VCaP (cell line): ENCODE measurements around the gene PCDHGA6.
"Not testable (repeated sequence)": the region's sequence is repeated elsewhere in the genome, so short reads cannot be mapped to it uniquely, and the experiment has no call there.

Experiments used
- H3K27ac ChIP-seq: fragments of 450-650 bp; 2 replicates; pipeline ENCODE4 v1.5.1; 2017
- TF ChIP-seq, protein P1 (sequence below): fragments of 450-650 bp; conservative IDR thresholded peaks from 2 replicates; pipeline ENCODE4 v1.5.1; 2017; ENCODE audit warnings: mild to moderate bottlenecking, moderate library complexity

The PCDHGA6 gene

DNA sequence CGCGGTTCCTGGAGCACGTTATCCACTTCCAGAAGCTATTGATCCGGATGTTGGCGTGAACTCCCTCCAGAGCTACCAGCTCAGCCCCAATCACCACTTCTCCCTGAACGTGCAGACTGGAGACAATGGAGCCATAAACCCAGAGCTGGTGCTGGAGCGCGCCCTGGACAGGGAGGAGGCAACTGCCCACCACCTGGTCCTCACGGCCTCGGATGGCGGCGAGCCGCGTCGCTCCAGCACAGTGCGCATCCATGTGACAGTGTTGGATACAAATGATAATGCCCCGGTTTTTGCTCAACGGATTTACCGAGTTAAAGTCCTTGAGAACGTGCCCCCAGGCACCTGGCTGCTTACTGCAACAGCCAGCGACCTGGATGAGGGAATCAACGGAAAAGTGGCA, 29.7 kb downstream of the PCDHGA6 start:
- TF ChIP-seq, protein P1, sequence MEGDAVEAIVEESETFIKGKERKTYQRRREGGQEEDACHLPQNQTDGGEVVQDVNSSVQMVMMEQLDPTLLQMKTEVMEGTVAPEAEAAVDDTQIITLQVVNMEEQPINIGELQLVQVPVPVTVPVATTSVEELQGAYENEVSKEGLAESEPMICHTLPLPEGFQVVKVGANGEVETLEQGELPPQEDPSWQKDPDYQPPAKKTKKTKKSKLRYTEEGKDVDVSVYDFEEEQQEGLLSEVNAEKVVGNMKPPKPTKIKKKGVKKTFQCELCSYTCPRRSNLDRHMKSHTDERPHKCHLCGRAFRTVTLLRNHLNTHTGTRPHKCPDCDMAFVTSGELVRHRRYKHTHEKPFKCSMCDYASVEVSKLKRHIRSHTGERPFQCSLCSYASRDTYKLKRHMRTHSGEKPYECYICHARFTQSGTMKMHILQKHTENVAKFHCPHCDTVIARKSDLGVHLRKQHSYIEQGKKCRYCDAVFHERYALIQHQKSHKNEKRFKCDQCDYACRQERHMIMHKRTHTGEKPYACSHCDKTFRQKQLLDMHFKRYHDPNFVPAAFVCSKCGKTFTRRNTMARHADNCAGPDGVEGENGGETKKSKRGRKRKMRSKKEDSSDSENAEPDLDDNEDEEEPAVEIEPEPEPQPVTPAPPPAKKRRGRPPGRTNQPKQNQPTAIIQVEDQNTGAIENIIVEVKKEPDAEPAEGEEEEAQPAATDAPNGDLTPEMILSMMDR = no peak
- no peak overlapping the region for H3K27ac ChIP-seq

DNA sequence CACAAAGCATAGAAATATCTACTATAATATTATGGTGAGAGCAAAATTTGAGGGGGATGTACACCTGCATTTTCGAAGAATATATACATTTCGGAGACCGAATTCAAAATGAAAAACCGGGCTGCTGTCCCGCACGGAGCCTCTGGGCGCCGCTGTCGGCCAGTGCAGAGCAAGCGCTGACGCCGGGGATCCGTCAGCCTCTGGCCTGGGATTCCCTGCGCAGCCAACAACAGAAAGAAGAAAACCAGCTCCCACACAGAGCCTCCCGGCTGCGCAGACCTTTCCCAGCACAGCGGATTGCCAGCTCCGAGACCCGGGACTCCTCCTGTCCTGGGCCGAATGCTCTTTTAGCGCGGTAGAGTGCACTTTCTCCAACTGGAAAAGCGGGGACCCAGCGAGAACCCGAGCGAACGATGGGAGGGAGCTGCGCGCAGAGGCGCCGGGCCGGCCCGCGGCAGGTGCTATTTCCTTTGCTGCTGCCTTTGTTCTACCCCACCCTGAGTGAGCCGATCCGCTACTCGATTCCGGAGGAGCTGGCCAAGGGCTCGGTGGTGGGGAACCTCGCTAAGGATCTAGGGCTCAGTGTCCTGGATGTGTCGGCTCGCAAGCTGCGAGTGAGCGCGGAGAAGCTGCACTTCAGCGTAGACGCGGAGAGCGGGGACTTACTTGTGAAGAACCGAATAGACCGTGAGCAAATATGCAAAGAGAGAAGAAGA, 34.3 kb downstream of the PCDHGA6 start, which contains the start of gene PCDHGB6:
PCDHGB6 (plus strand) TSS at position 232 of the 716 bp plus-strand sequence; CDS start at position 414, 182 bp downstream.
- not testable (repeated sequence) for H3K27ac ChIP-seq

DNA sequence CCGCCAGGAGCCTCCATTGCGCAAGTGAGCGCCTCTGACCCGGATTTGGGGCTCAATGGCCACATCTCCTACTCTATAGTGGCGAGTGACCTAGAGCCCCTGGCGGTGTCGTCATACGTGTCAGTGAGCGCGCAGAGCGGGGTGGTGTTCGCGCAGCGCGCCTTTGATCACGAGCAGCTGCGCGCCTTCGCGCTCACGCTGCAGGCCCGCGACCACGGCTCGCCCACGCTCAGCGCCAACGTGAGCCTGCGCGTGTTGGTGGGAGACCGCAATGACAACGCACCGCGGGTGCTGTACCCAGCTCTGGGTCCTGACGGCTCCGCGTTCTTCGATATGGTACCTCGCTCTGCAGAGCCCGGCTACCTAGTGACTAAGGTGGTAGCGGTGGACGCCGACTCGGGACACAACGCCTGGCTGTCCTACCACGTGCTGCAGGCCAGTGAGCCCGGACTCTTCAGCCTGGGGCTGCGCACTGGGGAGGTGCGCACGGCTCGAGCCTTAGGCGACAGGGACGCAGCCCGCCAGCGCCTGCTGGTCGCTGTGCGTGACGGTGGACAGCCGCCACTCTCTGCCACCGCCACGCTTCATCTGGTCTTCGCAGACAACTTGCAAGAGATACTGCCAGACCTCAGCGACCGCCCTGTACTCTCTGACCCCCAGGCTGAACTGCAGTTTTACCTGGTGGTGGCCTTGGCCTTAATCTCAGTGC, 36.1 kb downstream of the PCDHGA6 start:
- no peak overlapping the region for H3K27ac ChIP-seq
- TF ChIP-seq, protein P1 = no peak

DNA sequence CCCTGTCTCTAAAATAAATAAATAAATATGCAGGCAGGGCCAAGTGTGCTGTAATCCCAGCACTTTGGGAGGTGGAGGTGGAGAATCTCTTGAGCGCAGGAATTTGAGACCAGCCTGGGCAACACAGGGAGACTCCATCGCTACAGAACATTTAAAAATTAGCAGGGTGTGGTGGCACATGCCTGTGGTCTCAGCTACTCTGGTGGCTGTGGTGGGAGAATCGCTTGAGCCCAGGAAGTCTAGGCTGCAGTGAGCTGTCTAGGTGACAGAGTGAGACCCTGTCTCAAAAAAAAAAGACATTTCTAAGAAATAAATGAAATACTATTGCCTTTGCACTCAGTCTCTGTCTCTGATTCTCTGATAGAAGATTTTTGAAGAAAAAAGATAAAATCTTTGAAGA, 37.9 kb downstream of the PCDHGA6 start:
- TF ChIP-seq, protein P1 = no peak
- H3K27ac ChIP-seq = no peak overlapping the region

DNA sequence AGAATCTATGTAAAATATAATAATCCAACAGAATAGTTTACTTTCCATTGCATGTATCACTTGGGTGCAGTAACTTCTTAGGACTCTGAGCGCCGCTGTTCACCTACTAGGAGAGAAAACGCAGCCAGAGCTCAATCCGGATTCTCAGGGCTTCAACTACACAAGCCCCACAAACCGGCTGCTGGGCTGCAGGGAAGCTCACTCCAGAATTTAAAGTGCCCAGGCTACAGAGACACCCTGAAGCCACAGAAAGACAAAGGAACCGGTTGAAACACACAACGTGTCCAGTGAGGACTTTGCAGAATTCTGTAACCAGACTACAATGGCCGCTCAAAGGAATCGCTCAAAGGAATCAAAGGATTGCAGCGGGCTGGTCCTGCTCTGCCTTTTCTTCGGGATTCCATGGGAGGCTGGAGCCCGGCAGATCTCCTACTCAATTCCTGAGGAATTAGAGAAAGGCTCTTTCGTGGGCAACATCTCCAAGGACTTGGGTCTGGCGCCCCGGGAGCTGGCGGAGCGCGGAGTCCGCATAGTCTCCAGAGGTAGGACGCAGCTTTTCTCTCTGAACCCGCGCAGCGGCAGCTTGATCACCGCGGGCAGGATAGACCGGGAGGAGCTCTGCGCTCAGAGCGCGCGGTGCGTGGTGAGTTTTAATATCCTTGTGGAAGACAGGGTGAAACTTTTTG, 39.3 kb downstream of the PCDHGA6 start, which contains the start of gene PCDHGA10:
PCDHGA10 (plus strand) TSS at position 134 of the 686 bp plus-strand sequence; CDS start at position 323, 189 bp downstream.
- no peak within 1 kb of the TSS for H3K27ac ChIP-seq
- TF ChIP-seq, protein P1 = peak; percentile 63

DNA sequence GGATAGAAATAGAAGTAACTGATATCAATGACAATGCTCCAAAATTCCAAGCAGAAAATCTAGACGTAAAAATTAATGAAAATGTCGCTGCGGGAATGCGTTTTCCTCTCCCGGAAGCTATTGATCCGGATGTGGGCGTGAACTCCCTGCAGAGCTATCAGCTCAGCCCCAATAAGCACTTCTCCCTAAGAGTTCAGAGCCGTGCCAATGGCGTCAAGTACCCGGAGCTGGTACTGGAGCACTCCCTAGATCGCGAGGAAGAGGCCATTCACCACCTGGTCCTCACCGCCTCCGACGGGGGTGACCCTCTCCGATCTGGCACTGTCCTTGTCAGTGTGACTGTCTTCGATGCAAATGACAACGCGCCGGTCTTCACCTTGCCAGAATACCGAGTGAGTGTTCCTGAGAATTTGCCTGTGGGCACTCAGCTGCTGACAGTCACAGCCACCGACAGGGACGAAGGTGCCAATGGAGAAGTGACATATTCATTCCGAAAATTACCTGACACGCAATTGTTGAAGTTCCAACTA, 39.9 kb downstream of the PCDHGA6 start:
- H3K27ac ChIP-seq = no peak overlapping the region
- TF ChIP-seq, protein P1 = no peak

DNA sequence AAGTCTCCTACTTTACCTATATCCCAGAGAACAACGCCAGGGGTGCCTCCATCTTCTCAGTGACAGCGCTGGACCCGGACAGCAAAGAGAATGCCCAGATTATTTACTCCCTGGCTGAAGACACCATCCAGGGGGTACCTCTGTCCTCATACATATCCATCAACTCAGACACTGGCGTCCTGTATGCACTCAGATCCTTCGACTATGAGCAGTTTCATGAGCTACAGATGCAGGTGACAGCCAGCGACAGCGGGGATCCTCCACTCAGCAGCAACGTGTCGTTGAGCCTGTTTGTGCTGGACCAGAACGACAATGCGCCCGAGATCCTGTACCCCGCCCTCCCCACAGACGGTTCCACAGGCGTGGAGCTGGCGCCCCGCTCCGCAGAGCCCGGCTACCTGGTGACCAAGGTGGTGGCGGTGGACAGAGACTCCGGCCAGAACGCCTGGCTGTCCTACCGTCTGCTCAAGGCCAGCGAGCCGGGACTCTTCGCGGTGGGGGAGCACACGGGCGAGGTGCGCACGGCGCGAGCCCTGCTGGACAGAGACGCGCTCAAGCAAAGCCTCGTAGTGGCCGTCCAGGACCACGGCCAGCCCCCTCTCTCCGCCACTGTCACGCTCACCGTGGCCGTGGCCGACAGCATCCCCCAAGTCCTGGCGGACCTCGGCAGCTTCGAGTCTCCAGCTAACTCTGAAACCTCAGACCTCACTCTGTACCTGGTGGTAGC, 41.0 kb downstream of the PCDHGA6 start:
- not testable (repeated sequence) for H3K27ac ChIP-seq

DNA sequence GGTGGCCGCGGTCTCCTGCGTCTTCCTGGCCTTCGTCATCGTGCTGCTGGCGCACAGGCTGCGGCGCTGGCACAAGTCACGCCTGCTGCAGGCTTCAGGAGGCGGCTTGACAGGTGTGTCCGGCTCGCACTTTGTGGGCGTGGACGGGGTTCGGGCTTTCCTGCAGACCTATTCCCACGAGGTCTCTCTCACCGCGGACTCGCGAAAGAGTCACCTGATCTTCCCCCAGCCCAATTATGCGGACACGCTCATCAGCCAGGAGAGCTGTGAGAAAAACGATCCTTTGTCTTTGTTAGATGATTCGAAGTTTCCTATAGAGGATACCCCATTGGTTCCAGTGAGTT, 41.6 kb downstream of the PCDHGA6 start:
- not testable (repeated sequence) for H3K27ac ChIP-seq
